HG02571 (cell line): ENCODE data around the gene NACAD.

Source experiments
- ATAC-seq: cut with Tn5 transposase; IDR thresholded peaks from one replicate; pipeline ENCODE4 v1.9.1; 2021; ENCODE audit warnings: mild to moderate bottlenecking, moderate library complexity; ENCODE audit not compliant: unreplicated experiment

The NACAD gene

GRCh38 chr7:45075871-45076796 lies 12.6 kb downstream of the NACAD start:
- ATAC-seq: no peak

DNA sequence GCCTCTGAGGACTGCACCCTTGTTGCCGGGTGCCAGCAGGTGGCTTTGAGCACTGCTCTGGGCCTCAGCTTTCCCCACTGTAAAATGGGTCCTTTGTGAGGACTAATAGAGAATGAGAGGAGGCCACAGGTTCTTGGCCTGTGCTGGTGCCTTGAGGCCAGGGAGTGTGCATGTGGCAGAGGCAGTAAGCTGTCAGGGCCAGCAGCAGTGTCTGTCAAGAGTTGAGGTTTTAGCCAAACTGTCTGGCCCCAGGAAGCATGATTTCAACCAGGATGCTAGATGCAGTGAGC lies 13.5 kb downstream of the NACAD start:
- no peak for ATAC-seq

- ATAC-seq: no peak
Measured at GRCh38 chr7:45074528-45075354, 14.0 kb downstream of the NACAD start.

GRCh38 chr7:45073786-45074527 lies 14.8 kb downstream of the NACAD start:
- no peak for ATAC-seq

GRCh38 chr7:45073031-45073785 lies 15.6 kb downstream of the NACAD start:
- ATAC-seq: no peak

GRCh38 chr7:45072131-45073030 lies 16.4 kb downstream of the NACAD start:
- ATAC-seq: no peak

DNA sequence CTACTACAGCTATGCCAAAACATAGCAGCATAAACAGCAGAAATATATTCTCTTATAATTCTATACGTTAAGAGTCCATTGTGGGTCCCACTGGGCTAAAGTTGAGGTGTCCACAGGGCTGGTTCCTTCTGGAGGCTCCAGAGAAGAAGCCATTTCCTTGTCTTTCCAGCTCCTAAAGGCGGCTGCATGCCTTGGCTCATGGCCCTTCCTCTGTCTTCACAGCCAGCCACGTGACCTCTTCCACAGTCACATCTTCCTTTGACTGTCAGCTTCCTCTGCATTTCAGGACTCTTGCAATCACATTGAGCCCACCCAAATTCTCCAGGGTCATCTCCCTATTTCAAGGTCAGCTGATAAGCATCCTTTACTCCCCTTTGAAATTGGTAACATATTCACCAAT lies 17.2 kb downstream of the NACAD start:
- no peak for ATAC-seq

DNA sequence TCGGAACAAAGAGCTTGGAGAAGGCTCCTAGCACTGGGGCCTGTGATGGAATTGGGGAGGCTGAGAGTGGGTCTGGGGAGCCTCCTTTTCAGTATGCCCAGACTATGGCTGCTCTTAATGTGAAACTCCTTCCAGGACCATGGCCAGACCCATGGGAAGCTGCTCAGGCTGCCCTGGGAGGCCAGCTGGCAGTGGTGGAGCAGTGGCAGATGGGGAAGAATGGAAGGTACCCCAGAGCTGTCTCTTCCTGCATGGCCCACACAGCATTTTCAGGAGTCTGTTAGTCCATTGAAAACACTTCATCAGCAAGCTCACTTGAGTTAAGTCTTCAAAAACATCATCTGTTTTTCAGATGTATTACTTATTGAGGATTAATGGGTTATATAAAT lies 18.5 kb downstream of the NACAD start:
- no peak for ATAC-seq

DNA sequence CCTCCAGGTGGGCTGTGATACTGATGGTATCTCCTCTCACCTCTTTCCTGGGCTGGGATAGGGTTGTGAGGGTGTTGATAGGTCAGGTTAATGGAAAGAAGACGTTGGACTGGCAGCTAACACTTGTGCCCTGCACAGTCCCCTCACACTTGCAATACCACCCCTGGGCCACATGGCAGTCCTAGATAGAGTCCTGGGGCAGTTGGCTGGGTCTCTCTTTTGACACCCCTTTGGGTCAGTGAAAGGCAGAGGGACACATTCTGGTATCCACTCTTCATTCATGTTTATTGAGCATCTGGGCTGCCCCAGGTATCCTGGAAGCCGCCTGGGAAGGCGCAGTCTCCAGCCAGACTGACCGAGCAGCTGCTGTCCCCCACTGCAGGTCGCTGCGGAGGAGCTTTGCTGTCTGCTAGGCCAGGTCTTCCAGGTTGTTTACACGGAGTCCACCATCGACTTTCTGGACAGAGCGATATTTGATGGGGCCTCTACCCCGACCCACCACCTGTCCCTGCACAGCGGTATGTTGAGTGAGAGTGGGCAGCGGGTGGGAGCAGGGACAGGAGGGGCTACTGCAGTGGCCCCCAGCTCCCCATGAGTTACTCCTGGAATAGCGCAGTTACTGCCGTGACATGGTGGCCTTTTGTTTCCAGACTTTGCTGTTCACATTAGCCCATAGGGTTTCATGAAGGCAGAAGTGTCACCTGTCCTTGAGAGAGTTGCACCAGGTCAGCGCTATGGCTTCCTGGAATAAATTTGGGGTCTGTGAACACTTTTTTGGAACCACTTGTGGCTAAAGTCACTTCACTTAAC lies 19.1 kb downstream of the NACAD start:
- ATAC-seq: no peak

- ATAC-seq: no peak
Measured at GRCh38 chr7:45068236-45069023, 20.3 kb downstream of the NACAD start.

DNA sequence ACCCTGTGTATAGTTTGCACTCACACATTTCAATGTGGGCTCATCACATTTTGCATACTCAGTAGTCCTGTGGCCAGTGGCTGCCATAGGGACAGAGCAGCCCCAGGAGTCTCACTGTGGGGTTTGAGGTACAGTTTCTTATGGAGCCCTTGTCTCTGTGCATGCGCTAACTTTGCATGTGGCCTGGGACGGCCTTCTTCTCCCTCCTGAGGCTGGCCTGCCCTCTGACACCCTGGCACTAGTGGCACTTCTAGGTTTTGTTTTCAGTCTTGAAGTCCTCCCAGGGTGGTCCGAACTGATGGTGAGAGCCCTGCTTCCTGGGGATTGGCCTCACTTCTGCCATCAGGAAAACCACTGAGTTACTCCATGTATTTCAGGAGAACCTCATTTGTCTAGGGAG lies 21.2 kb downstream of the NACAD start:
- no peak for ATAC-seq

DNA sequence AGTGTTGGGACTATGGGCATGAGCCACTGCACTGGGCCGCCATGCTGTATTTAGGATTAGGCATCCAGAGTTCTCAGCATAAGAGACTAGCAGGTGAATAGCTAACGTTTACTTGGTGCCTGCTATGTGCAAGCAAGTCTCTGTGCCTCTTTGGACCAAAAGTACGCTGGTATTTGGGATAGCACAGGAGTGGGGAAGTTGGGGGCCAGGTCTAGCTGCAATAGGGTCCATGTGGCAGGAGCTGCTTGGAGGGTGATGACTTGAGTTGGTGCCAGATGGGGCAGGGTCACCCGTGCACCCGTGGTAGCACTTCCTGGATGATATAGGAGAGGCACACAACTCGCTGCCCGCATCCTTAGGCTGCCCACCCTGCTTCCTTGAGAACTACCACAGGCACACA lies 22.4 kb downstream of the NACAD start:
- ATAC-seq: no peak

DNA sequence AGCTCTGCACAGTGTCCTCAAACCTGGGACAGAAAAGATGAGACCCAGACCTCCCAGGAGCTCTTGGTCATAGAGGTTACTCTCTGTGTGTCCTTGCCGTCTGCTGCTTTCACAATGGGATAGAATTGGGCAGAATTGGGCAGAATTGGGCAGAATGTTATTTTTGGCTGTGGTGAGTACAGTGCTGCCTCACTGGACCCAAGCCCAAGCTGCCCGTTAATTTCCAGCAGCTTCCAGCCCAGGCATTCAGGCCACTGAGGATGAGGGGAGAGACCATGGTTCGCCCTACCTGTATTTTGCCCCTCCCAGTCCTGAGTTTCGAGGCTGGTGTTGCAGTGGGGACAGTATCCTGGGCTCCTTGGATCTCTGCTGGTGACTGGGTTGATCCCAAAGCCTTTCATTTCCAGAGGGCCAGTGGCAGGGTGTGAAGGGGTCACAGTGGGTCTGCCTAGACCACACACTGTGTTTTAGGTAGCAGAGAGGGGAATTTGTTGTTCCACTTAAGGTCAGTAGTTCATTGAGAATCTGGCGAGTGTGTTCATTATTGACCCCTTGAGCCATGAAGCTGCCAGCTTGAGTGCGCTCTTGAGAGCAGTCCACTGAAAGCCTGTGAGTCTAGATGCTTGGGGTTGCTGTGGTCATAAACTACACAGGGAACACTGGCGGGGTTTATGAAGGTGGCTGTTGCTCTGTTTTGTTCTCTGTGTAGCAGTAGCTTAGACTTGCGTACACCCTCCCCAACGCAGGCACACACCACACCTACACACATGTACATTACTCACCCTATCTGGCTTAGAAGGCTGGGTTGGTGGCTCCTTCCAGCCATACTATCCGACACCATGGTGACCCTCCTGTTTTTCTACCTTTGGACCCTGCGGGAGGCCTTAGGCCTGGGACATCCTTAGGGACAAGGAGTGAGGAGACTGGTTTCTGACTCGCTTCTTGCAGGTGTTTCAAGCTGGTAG lies 23.5 kb downstream of the NACAD start:
- no peak for ATAC-seq

- ATAC-seq: no peak
Measured at GRCh38 chr7:45064047-45064725, 24.6 kb downstream of the NACAD start.

DNA sequence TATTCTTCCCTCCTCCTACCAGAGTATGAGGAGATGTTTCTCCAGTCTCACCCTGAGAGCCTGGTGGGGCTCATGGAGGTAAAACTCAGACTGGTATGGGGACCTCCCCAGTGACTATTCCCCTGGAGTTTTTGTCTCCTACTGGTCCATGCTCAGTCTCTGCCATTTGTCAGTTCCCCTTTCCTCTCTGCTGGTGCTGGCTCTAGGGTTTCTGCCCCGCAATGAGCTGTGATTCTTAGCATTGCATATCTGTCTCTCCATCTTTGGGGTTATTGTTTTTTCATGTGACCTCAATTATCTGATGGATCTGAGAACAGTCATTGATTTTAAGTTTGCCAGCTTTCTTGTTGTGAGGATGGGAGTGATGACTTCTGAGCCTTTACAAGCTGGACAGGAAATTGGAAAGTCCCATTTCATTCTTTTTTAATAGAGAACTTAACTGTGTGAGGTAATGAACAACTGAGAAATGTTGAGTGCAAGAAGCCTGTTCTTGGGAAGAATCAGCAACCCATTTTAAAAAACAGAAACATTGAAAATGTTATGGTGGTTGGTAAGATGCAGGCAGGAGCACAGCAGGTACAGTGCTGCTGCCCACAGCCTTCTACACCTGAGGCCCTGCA lies 26.9 kb downstream of the NACAD start:
- ATAC-seq: no peak

DNA sequence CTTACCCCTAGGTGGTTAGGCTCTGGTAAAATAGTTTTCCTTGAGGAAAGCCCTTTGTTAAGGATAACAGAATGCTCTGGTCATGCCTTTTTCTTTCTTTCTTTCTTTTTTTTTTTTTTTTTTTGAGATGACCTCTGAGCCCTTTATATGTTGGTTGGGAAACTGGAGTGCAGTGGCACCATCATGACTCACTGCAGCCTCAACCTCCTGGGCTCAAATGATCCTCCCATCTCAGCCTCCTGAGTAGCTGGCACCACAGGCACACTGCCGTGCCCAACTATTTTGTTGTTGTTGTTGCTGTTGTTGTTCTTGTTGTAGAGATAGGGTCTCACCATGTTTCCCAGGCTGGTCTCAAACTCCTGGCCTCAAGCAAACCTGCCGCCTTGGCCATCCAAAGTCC lies 27.4 kb downstream of the NACAD start:
- no peak for ATAC-seq
